Testis (tissue), 3 donors: ENCODE results near the gene PCSK2. TPM values are rescaled to one million over a fixed set of nuclear protein-coding genes. Genes with fewer than 3 reads are reported as not detected.

Experiments used
- DNase-seq: peaks from one replicate; pipeline ENCODE4 v3.0.0-alpha.2; 2019
- H3K27ac ChIP-seq, 2 donors: fragments of 200-600 bp; sonication (generic); one replicate each; pipeline ENCODE4 v1.5.1; 2019
- H3K27me3 ChIP-seq: fragments of 200-600 bp; sonication (generic); one replicate; pipeline ENCODE4 v1.5.1; 2019
- H3K36me3 ChIP-seq: fragments of 200-600 bp; sonication (generic); one replicate; pipeline ENCODE4 v1.5.1; 2017; ENCODE audit warnings: low read depth; ENCODE audit errors: missing control alignments
- H3K4me1 ChIP-seq: fragments of 200-600 bp; sonication (generic); one replicate; pipeline ENCODE4 v1.5.1; 2019
- H3K4me3 ChIP-seq, 2 donors: fragments of 200-600 bp; sonication (generic); one replicate each; pipeline ENCODE4 v1.5.1; 2017 to 2019
- H3K9me3 ChIP-seq: fragments of 200-600 bp; sonication (generic); one replicate; pipeline ENCODE4 v1.5.1; 2017
- CTCF ChIP-seq, 3 experiments: fragments of 450-650 bp in 2 of 3; fragments of 200-600 bp in 1 of 3; sonication (generic) in 1 of 3; IDR thresholded peaks; one replicate each; pipeline ENCODE4 v1.5.1; 2016 to 2019; ENCODE audit warnings: antibody characterized with exemption in 3 of 3, mild to moderate bottlenecking in 2 of 3, moderate library complexity in 1 of 3
- POLR2A ChIP-seq: fragments of 450-650 bp; IDR thresholded peaks from one replicate; pipeline ENCODE4 v1.6.1; 2017; ENCODE audit warnings: antibody characterized with exemption, mild to moderate bottlenecking, moderate library complexity
- WGBS, 2 donors: methylation state at CpG; one replicate each; pipeline ENCODE4 v1.1.5; 2018; 5-methylcytosine and 5-hydroxymethylcytosine counted together
- intact Hi-C: fragments of 100-400 bp; cut with DNase I; formaldehyde crosslinking; loops from one replicate; pipeline ENCODE4 v1.15.1; 2023; ENCODE audit warnings: low total_unique reads
- polyA plus RNA-seq: library from polyadenylated mRNA; stranded (reverse); fragments of 350-450 nt; fragmentation: Illumina TruSeq; extraction: RNeasy Lipid Tissue Mini Kit (QIAGEN cat#74804); gene quantifications from one replicate; pipeline ENCODE4 v1.2.3, GENCODE V29; 2014; ENCODE audit warnings: low read depth, low replicate concordance; ENCODE audit not compliant: insufficient read depth
- total RNA-seq, 2 donors: library from RNA; depleted of rRNA; stranded (reverse); fragments of >200 nt; gene quantifications; one replicate each; pipeline ENCODE4 v1.2.3, GENCODE V29; 2016

Gene PCSK2
- total and polyA plus RNA-seq, 3 donors from 2014 or later = 5.1 to 40.5 (median 11.7) TPM

- no peak for DNase-seq
- intact Hi-C loops = no loop called here
- Histone ChIP-seq H3K27ac (no peak overlapping the region), H3K4me3 (no peak overlapping the region), H3K36me3 (no peaks in the 10 kb centered on the region), H3K4me1 (no peaks in the 10 kb centered on the region), H3K9me3 (no peaks in the 10 kb centered on the region), H3K27me3 (no peaks in the 10 kb centered on the region)
- TF ChIP-seq CTCF (IDR thresholded peaks at IDR 0.05) = no peak
- TF ChIP-seq POLR2A = no peak
- 81 to 82% methylated on average over 5 of the region's 5 CpGs for WGBS, 2 donors
Observed at GRCh38 chr20:17499041-17499440, 272.2 kb downstream of the PCSK2 start.

DNA sequence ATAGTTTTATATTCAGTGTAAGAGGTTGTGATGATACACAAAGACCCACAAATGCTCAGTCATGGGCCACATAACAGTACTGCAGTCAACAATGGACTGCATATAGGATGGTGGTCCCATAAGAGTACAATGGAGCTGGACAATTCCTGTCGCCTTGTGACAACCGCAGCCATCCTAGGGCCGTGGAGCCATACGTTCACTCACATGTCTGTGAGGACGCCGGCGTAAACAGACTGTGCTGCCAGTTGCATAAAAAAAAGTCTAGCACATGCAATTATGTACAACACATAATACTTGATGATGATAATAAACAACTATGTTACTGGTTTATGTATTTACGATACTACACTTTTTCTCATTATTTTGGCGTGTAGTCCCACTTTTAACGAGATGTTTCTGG, 273.4 kb downstream of the PCSK2 start:
- no peaks in the 10 kb centered on the region for H3K9me3 ChIP-seq
- H3K27ac ChIP-seq = no peak overlapping the region
- H3K36me3 ChIP-seq = no peaks in the 10 kb centered on the region
- 87 to 89% methylated on average over 10 of the region's 10 CpGs for WGBS, 2 donors
- peaks cover 3% of the 10 kb centered on the region for H3K4me1 ChIP-seq
- intact Hi-C loops = no loop called here
- TF ChIP-seq POLR2A (no peak), CTCF (IDR thresholded peaks at IDR 0.05) (no peak)
- no peaks in the 10 kb centered on the region for H3K27me3 ChIP-seq
- no peak overlapping the region for H3K4me3 ChIP-seq
- DNase-seq = no peak

GRCh38 chr20:17500826-17501225, 274.0 kb downstream of the PCSK2 start:
- DNase-seq = no peak
- Histone ChIP-seq H3K4me3 (no peak overlapping the region), H3K27me3 (no peaks in the 10 kb centered on the region), H3K36me3 (no peaks in the 10 kb centered on the region), H3K4me1 (peaks cover 8% of the 10 kb centered on the region), H3K9me3 (no peaks in the 10 kb centered on the region), H3K27ac (no peak overlapping the region)
- intact Hi-C loops = no loop called here
- no peak for TF ChIP-seq POLR2A
- TF ChIP-seq CTCF (IDR thresholded peaks at IDR 0.05) = no peak
- 94% methylated on average over 7 of the region's 7 CpGs for WGBS, 2 donors

DNA sequence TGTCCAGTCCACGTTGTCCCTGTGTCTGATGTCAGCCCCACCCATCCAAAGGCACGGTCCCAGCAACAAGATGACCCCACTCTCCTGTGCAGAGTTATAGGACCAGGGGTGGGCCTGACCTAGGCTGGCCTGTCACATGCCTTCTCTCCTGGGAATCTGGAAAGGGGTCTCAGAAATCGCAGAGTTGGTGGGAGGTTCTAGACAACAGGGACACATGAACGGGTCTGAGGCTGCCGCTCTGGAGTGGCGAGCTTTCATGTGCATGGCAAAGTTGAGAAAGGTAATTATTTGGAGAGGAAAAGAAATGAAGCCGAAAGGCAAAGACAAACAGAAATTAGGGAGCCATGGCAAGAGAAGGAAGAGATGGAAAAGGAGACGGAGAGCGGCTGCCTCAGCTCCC, 274.9 kb downstream of the PCSK2 start:
- intact Hi-C loops = no loop called here
- no peak overlapping the region for H3K27ac ChIP-seq
- no peaks in the 10 kb centered on the region for H3K27me3 ChIP-seq
- H3K36me3 ChIP-seq = no peaks in the 10 kb centered on the region
- WGBS, 2 donors = 95 to 96% methylated on average over 9 of the region's 9 CpGs
- H3K4me1 ChIP-seq = peaks cover 8% of the 10 kb centered on the region
- H3K4me3 ChIP-seq = no peak overlapping the region
- no peak for DNase-seq
- H3K9me3 ChIP-seq = no peaks in the 10 kb centered on the region
- no peak for TF ChIP-seq CTCF (IDR thresholded peaks at IDR 0.05)
- TF ChIP-seq POLR2A = no peak

- DNase-seq = no peak
- H3K4me3 ChIP-seq = no peak overlapping the region
- H3K27me3 ChIP-seq = no peaks in the 10 kb centered on the region
- peaks cover 8% of the 10 kb centered on the region for H3K4me1 ChIP-seq
- intact Hi-C loops = no loop called here
- H3K36me3 ChIP-seq = no peaks in the 10 kb centered on the region
- H3K27ac ChIP-seq = no peak overlapping the region
- 91 to 94% methylated on average over 4 of the region's 4 CpGs for WGBS, 2 donors
- no peaks in the 10 kb centered on the region for H3K9me3 ChIP-seq
- TF ChIP-seq POLR2A = no peak
- TF ChIP-seq CTCF (IDR thresholded peaks at IDR 0.05) = no peak
Observed at GRCh38 chr20:17502105-17502504, 275.3 kb downstream of the PCSK2 start.
